Head of caudate nucleus (tissue), 42 donors: ENCODE results near the gene TMEM127.
"Not testable (repeated sequence)": the region's sequence is repeated elsewhere in the genome, so short reads cannot be mapped to it uniquely, and the experiment has no call there.

ENCODE experiments used
- DNase-seq, 42 donors: peaks; one replicate each; pipeline versions ENCODE4 v3.0.0 to v3.0.0-alpha.2; 2020 to 2021; ENCODE audit warnings: mixed read lengths in 7 of 42
- intact Hi-C: fragments of 100-400 bp; cut with DNase I; formaldehyde crosslinking; loops from one replicate; pipeline ENCODE4 v1.15.0; 2022

Gene TMEM127

DNA sequence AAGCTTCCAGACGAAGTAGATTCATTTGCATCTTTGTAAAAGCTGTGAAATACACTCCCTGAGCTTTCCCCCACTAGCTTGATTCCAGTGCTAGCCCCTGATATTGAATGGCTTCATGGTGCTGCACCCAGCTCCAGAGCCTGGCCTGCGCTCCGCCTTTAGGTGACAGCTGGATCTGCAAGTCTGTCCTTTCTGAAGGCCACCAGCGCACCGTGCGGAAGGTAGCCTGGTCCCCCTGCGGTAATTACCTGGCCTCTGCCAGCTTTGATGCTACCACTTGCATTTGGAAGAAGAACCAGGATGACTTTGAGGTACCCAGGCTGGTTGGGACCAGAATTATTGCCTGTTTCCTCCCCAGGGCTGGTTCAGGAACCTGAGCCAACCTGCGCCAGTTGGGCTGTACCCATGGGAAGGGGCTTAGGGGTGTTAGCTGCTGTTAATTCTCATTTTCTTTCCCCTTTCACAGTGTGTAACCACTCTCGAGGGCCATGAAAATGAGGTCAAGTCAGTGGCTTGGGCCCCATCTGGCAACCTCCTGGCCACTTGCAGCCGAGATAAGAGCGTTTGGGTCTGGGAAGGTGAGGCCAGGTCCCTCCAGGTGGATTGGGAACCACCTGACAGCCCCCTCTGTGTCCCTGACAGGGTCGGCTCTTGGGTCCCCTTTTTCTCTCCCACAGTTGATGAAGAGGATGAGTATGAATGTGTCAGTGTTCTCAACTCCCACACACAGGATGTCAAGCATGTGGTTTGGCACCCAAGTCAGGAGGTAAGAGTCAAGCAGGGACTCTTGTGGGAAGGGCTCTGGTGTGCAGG, 1.6 kb upstream of the TMEM127 start:
- intact Hi-C loops: loop anchor here (10.0 kb wide), 1 partner anchor 123 kb away; the partner anchor contains the start of gene DUSP2

DNA sequence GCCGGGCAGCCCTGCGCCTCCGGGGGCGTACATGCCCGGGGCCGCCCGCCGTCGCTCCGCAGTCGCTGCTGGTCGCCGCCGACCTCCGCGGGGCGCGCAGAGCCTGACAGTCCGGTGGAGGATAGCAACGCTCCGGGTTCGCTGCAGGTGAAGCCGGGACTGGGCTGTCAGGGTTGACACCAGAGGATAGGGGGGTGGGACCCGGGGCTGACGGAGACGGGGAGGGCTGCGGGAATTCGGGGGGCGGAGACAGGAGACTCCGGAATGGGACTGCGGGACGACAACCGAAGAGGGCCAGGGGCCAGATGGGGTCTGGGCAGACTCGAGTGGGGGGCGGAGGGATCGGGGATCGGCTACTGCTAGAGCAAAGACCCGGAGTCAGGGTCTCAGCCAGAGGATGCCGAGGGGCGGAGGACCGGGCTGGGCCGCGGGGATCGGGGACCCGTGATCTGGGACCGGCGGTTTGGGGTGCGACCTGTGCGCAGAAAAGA, 403 bp downstream of the TMEM127 start:
- DNase-seq: peak in 39 of 42 donors; percentile 20 to 79 (median 63)
- intact Hi-C loops: loop anchor here (10.0 kb wide), 1 partner anchor 121 kb away; the partner anchor contains the start of gene DUSP2

More for the DNA sequence above, 1.6 kb upstream of the TMEM127 start:
- no peak for DNase-seq

DNA sequence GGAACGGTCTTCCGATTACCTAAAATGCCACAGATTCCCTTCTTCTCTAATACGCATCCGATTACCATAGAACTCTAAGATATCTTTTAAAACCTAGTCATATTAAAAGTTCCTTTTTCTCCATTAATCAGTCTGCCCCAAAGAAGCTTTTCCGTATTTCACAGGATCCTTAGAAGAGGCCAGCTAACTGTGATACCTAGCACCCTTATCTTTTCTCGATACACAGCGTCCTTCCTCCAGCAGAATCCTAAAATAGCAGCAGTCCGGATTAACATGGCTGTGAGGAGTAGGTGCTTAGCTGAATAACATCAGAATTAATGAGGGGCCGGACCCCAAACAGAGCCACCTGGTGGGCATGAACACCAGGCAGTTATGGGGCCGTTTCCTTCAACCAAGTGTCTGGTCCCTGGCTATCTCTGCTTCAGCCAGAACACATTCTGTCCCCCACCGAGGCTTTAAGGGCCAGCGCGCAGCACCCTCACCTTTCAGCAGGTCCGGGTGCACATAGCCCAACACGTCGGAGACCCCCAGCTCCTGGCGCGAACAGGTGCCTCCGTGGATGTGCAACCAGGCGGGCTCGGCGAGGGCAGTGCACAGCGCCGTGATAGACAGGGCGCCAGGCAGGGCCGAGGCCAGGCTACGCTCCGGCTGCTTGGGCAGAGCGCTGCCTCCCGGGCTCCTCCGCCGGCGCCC, 995 bp downstream of the TMEM127 start:
- DNase-seq: peak in 20 of 42 donors; percentile 13 to 69 (median 35)
- intact Hi-C loops: loop anchor here (5.0 to 10.0 kb wide), 2 partner anchors 58 to 120 kb away; partner anchors contain the start of genes DUSP2 and STARD7

DNA sequence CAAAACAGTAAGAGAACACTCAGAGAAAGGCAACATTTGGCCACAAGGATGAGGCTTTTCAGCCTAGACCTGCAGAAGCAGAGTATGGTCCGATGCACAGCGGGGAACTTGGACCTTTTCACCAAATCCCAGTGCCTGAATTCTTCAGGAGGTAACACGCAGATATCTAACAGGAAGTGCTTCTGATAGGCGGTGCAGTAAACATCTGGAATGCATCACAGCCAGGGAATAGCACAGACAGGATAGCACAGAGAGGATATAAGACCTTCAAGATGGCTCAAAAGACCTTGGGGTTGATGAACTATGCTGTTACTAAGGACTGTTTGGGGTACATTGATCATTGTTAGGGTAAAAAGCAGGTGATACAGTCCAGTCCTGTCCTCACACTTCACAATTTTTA, 1.7 kb downstream of the TMEM127 start:
- intact Hi-C loops: loop anchor here (5.0 to 10.0 kb wide), 2 partner anchors 57 to 119 kb away; partner anchors contain the start of genes DUSP2 and STARD7

DNA sequence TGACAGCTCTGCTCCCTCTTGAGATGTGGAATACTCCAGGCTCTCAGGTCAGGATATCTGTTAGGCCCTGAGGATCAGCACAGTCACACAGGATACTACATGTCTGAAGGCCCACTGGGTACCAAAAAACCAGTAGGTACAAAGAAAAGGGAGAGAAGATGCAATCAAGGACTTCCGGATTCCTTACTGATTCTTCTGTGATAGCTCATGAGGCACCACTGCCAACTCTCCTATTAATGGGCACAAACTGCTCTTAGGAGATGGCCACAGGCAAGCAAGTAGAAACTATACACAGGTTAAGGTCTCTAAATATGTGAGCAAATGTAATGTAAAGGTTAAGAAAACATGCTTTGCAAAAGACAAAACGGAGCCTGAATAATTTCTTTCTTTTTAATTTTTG, 3.5 kb downstream of the TMEM127 start:
- intact Hi-C loops: loop anchor here (5.0 to 10.0 kb wide), 2 partner anchors 55 to 118 kb away; partner anchors contain the start of genes DUSP2 and STARD7
- DNase-seq: no peak

More for the DNA sequence above, 1.7 kb downstream of the TMEM127 start:
- no peak for DNase-seq

DNA sequence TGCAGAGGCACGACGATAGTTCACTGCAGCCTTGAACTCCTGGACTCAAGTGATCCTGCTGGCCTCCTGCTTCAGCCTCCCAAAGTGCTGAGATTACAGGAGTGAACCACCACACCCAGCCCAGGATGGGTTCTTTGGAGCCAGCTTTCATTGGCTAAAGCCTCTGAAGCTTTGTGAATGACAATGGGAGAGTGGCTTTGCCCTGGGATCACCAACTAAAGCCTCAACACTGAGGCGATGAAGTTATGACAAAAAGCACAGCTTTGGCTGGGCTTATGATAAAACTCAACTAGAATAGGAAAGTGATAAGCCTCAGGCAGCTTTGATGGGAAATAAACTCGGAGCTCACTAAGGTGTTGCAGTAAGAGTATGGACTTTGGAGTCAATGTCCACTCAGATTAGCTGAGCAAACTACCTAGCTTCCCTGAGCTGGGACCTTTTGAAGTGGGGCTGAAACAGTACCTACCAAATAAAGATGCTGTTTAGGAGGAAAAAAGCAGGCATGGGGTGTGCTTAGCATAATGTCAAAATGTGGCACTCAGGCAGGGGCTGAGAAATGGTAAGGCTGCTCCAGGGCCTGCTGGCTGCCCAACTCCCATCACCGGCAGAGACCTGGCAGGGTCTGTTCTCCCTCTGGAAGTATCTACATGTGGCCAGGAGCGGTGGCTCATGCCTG, 4.3 kb downstream of the TMEM127 start:
- DNase-seq: no peak
- intact Hi-C loops: loop anchor here (5.0 to 10.0 kb wide), 2 partner anchors 54 to 117 kb away; partner anchors contain the start of genes DUSP2 and STARD7

DNA sequence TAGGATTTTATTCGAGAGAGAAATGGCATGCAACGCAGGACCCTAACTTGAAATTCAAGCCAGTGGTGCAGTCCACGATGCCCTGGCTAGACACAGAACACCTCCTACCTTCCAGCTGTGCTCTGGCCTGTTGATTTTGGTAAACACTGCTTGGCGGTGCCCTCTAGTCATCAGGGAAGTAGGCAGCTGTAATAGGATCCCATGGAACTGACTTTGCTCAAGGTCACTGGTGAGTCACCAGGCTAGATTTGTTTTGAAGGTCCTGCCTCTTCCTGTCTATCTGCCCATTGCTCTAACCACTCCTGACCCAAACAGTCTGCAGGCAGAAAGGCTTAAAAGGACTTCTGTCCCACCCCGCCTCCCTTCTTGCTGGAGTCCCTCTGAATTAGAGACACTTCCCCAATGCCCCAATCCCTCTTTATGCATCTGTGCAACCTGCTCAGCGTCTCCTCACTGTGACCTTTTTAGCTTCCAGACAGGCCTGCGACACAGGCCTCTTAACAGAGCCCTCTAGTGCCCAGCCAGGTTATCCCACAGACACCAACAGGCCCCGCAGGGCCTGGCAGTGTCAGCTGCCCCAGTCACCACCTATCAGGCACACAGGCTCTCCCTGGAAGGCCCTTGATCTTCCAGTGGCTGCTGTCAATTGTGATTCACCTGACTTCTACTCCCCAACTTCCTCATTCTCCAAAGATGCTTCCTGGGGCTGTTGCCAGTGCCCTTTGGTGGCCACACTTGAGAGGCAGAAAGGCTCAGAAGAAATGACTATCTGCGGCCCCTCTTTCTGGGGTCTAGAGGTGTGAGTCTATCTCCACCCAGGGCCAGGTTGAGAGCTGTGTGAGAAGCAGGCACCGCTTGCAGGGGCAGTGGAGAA, 5.2 kb downstream of the TMEM127 start:
- peak in 19 of 42 donors; percentile 23 to 59 (median 38) for DNase-seq
- intact Hi-C loops: loop anchor here (5.0 to 10.0 kb wide), 2 partner anchors 53 to 116 kb away; partner anchors contain the start of genes DUSP2 and STARD7

DNA sequence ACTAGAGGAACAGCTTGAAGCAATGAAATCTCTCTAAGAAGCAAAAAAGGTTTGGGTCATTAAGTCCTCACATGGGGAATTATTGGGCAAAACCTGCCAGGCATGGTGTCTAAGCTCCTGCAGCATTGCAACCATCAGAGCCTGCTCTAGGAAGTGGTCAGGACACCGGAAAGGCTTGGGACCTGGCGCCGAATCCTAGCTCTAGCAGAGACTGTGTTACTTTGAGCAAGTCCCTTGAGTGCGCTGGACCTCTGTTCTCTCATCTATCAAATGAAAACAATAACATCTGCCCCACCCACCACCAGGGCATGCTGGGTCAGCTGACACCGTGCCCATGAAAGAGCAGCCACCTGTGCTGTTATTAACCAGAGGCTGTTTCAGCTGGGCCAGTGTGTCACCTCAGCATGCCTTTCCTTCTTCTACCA, 6.3 kb downstream of the TMEM127 start:
- intact Hi-C loops: no loop called here
- DNase-seq: no peak

DNA sequence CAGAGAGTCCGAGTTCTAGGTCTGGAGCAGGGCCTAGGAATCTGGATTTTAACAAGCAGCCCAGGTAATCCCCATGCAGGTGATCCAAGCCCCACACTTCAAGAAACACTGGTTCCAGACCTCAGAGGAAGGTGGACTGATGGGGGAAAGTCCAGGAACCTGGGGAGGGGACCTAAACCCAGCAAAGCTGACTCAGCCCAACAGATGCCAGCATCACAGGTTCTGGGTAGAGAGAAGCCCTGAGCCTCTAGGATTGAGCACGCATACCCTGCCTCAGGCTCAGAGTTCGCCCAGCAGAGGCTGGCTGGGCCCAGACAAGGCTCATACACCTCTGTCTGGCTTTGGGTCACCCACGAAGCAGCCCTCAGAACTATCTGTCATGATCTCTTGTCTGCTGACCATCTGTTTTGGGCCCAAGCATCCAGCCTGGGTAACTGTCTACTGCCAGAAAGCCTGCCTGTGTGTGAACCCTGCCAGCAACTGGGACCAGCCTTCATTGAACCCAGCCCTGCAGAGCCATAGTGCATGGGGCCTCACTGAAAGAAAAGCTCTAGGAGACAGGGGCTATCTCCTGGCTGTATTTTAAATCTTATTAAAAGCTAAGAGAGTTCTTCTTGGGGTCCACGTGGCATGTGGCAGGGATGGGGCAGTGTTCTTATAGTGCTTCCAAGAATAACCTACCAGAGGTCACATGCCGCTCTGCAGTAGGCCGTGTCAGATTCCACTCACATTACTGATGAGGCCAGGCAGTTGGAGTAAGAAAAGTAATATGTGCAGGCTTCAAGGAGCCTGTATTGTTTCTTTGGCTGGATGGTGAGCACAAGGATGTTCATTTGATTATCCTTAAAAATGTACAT, 7.4 kb downstream of the TMEM127 start:
- no peak for DNase-seq
- intact Hi-C loops: no loop called here

DNA sequence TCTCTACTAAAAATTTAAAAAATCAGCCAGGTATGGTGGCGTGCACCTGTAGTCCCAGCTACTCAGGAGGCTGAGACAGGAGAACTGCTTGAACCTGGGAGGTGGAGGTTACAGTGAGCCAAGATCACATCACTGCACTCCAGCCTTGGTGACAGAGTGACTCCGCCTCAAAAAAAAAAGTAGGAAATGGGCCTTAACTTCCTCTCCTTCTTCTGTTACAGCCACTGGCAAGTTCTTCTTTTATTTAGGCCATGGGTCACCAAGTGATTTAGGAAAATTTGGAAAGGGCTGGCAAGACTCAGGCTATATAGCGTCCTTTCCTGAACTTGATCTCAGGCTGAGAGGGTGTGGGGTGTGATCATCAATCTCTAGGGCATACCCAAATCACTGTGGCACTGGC, 8.1 kb downstream of the TMEM127 start:
- DNase-seq, intact Hi-C loops: not testable (repeated sequence)

DNA sequence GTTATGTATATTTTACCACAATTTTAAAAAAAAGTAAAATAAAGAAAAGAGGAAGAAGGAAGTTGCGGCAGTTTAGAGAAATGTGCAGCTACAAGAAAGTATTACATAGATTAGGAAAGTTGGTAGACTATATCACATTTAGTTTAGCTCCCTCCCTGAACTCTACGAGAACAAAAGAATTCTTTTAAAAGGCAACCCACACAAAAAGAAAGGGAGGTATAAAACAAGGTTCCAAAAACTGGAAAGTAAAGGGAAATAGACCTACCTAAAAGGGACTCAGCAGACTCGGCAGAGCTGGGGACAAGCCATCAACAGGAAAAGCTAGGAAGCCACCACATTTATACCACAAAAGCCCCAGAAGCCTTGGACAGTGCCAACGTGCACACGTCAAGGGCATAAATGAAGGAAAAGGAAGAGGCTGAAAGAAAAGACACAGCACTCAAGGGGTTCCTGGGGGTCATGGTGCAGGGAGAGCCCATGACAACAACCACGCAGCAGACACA, 9.1 kb downstream of the TMEM127 start:
- intact Hi-C loops: no loop called here
- no peak for DNase-seq

DNA sequence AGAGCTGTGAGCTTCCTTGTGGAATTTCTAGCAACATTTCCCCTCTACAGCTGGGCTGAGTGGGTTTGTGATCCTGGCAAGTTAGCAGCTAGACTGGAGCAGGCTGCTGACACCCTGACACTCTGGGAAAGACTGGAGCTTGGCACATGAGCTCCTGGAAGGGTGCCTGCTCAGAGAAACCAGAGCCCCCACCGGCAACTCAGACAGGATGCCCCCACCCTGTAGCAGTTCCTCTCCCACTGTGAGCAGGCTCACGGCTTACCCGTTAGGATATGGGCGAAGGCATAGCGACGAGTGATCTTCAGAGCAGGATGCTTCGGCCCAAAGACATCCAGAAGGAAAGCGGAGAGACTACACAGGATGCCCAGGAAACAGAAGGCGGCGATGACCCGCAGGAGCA, 11.2 kb downstream of the TMEM127 start:
- intact Hi-C loops: no loop called here
- DNase-seq: peak in 5 of 42 donors; percentile 24 to 37 (median 32)

DNA sequence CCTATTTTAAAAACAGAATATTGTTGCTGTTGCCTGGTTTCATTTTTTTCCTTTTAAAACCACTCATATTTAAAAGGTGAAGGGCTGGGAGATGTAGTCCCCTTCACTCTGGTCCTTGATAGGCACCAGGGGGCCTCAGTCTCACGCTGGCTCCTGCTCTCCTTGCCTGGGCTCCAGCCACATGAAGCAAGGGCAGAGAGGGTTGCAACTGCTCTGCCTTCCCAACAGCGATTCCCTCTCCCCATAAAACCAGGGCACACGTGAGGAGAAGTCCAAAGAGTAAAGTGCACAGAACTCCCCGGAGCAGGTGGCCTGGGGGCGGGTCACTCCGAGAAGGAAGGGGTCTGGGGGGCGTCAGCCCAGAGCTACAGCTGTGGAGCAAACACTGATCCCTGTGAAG, 12.8 kb downstream of the TMEM127 start:
- intact Hi-C loops: no loop called here
- no peak for DNase-seq

DNA sequence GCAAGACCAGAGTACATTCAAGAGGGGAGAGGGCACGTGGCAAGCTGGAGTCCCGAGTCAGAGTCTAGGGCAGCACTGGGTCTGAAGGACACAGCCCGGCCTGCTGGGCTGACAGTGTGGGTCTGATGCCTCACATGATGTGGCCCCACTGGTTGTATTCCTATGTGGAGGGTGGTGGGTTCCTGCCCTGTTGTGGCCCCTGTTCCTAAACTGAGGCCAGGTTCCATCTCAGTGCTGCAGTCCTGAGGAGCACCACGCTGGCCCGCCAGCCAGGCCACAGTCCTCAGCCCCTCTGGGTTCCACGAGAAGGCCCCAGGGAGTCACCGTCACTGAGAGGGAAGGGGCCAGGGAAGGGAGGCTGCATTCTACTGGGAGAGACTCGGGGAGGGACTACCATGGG, 13.3 kb downstream of the TMEM127 start:
- no peak for DNase-seq
- intact Hi-C loops: no loop called here

DNA sequence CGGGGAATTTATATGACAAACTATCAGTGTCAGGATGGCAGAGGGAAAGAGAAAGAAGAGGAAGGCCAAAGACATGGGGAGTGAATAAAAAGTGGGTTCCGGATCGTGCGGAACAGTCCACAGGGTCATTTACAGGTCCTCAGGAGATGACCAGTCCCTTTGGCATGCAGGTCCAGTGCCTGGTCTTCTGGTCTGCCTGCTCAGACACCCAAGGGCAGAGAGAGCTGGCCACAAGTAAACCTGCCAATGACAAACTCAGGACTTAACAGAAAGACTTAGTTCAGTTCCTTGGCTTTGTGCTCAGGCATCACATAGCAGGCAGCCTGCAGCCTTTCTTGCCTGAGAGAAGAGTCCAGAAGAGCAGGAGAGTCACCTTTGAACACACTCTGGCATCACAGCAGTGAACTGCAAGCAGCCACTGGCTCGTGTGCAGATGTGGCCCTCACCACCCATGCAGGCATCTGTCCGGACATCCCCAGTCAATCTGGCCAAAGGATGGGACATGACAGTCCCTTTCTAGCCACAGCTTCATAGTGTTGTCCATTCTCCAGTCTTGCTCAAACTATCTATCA, 14.0 kb downstream of the TMEM127 start:
- peak in 35 of 42 donors; percentile 12 to 72 (median 46) for DNase-seq
- intact Hi-C loops: no loop called here

DNA sequence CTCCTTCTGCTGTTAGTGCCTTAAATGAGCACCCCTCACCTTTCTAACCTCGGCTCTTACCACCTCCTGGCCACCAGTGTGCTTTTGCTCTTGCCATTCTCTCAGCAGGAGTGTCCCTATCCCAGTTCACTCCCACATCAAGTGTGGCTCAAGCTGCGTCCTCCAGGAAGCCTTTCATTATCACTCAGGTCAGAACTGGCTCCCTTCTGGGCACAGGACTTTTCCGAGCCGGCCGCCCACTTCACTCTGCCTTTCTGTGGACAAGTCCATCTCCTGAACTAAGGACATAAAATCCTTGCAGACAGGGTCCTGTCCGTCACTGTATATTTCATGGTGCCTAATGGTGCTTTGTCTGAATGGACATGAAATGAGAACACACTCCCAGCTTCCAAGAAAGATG, 15.6 kb downstream of the TMEM127 start:
- intact Hi-C loops: no loop called here
- no peak for DNase-seq

DNA sequence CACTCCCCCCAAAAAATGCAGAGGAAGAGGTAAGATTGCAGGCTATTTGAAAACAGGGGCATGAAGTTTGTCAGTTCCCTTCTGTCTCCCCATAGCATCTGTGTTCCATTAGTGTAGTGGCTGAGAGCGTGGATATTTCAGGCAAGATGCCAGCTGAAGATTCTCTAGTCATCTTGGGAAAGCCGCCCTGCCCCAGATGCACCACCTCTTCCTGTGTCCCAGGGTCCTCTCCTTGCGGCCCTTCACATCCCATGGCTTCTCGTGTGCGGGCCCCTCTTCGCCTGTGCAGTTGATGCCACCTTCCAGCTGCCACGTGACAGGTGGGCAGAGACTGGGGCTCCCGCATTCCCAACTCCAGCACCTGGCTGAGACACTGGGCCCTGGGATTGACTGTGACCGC, 16.1 kb downstream of the TMEM127 start:
- no peak for DNase-seq
- intact Hi-C loops: no loop called here
